ENCODE data around the gene SPEG. TPM values are rescaled to one million over a fixed set of nuclear protein-coding genes. Genes with fewer than 3 reads are reported as not detected.

SPEG gene
- total and polyA plus RNA-seq, 2 of the 13 experiments (the other 11 are each of a cell fraction or from before 2014, with no cell fraction given), result 0.18 to 0.24 TPM

DNA sequence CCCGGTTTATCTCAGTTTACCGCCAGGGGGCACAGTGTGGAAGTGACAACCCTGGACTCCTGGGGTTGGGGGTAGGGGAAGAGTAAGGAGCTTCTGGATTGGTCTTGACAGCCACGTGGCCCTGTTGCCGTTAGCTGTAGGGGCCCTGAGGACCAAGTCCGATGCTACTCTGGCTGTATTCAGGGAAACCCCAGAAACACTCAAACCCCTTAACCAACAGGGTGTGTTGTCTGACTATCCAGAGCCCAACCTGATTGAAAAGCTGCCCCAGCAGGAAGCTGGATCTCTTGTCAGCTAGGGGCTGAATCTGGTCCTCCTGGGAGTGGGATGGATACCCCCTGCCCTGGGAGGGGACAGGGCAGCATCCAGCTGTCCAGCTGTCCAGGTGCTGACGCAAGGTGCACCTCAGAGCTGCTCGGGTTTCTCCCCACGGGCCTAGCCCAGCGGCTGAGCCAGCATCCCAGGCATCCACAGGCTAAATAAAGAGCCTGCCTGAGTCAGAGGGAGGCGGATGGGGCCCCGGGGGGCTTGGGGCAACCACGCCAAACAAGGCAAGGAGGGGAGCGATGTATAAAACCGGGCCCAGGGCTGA is 61.0 kb downstream of the SPEG start (continued):
- TF ChIP-seq ZNF746 (CRISPR knock-in tag; IDR thresholded peaks at IDR 0.05) (no peak), ZNF720 (CRISPR knock-in tag; IDR thresholded peaks at IDR 0.05) (no peak), PCBP1 (IDR thresholded peaks at IDR 0.05; ENCODE audit: borderline replicate concordance, low read depth, low read length) (no peak), ZNF772 (CRISPR knock-in tag; IDR thresholded peaks at IDR 0.05) (peak; percentile 66; the same call in 1 of the 2 replicates), REXO4 (CRISPR knock-in tag; IDR thresholded peaks at IDR 0.05; ENCODE audit: borderline replicate concordance) (no peak), ZC3H13 (CRISPR knock-in tag; IDR thresholded peaks at IDR 0.05) (no peak; the same call in 1 of the 2 replicates), ZFP1 (CRISPR knock-in tag; IDR thresholded peaks at IDR 0.05) (no peak), ISX (CRISPR knock-in tag; conservative IDR thresholded peaks at IDR 0.05) (no peak), YEATS2 (CRISPR knock-in tag; IDR thresholded peaks at IDR 0.05; ENCODE audit: borderline replicate concordance) (no peak), ZNF768 (CRISPR knock-in tag; IDR thresholded peaks at IDR 0.05) (no peak), ZNF337 (CRISPR knock-in tag; IDR thresholded peaks at IDR 0.05; ENCODE audit: borderline replicate concordance, low read depth) (no peak), TEAD3 (CRISPR knock-in tag; optimal IDR thresholded peaks at IDR 0.05; ENCODE audit: borderline replicate concordance) (peak; percentile 33), ZNF235 (CRISPR knock-in tag; IDR thresholded peaks at IDR 0.05; ENCODE audit: borderline replicate concordance) (no peak), ZNF850 (CRISPR knock-in tag; conservative IDR thresholded peaks at IDR 0.05) (no peak), SIN3A (IDR thresholded peaks at IDR 0.05; ENCODE audit: borderline replicate concordance, low read depth, low read length) (0 out of 2 replicates have a peak, but pooled peaks have one; percentile 57), BORCS8-MEF2B (CRISPR knock-in tag; IDR thresholded peaks at IDR 0.05) (no peak), PHB2 (IDR thresholded peaks at IDR 0.05; ENCODE audit: partially characterized antibody) (no peak), ZFP36L2 (CRISPR knock-in tag; IDR thresholded peaks at IDR 0.05) (no peak)
- TF ChIP-seq, protein P1, sequence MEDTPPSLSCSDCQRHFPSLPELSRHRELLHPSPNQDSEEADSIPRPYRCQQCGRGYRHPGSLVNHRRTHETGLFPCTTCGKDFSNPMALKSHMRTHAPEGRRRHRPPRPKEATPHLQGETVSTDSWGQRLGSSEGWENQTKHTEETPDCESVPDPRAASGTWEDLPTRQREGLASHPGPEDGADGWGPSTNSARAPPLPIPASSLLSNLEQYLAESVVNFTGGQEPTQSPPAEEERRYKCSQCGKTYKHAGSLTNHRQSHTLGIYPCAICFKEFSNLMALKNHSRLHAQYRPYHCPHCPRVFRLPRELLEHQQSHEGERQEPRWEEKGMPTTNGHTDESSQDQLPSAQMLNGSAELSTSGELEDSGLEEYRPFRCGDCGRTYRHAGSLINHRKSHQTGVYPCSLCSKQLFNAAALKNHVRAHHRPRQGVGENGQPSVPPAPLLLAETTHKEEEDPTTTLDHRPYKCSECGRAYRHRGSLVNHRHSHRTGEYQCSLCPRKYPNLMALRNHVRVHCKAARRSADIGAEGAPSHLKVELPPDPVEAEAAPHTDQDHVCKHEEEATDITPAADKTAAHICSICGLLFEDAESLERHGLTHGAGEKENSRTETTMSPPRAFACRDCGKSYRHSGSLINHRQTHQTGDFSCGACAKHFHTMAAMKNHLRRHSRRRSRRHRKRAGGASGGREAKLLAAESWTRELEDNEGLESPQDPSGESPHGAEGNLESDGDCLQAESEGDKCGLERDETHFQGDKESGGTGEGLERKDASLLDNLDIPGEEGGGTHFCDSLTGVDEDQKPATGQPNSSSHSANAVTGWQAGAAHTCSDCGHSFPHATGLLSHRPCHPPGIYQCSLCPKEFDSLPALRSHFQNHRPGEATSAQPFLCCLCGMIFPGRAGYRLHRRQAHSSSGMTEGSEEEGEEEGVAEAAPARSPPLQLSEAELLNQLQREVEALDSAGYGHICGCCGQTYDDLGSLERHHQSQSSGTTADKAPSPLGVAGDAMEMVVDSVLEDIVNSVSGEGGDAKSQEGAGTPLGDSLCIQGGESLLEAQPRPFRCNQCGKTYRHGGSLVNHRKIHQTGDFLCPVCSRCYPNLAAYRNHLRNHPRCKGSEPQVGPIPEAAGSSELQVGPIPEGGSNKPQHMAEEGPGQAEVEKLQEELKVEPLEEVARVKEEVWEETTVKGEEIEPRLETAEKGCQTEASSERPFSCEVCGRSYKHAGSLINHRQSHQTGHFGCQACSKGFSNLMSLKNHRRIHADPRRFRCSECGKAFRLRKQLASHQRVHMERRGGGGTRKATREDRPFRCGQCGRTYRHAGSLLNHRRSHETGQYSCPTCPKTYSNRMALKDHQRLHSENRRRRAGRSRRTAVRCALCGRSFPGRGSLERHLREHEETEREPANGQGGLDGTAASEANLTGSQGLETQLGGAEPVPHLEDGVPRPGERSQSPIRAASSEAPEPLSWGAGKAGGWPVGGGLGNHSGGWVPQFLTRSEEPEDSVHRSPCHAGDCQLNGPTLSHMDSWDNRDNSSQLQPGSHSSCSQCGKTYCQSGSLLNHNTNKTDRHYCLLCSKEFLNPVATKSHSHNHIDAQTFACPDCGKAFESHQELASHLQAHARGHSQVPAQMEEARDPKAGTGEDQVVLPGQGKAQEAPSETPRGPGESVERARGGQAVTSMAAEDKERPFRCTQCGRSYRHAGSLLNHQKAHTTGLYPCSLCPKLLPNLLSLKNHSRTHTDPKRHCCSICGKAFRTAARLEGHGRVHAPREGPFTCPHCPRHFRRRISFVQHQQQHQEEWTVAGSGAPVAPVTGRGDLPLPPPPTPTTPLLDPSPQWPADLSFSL (CRISPR knock-in tag; IDR thresholded peaks at IDR 0.05), result no peak
- TF ChIP-seq, protein P2, sequence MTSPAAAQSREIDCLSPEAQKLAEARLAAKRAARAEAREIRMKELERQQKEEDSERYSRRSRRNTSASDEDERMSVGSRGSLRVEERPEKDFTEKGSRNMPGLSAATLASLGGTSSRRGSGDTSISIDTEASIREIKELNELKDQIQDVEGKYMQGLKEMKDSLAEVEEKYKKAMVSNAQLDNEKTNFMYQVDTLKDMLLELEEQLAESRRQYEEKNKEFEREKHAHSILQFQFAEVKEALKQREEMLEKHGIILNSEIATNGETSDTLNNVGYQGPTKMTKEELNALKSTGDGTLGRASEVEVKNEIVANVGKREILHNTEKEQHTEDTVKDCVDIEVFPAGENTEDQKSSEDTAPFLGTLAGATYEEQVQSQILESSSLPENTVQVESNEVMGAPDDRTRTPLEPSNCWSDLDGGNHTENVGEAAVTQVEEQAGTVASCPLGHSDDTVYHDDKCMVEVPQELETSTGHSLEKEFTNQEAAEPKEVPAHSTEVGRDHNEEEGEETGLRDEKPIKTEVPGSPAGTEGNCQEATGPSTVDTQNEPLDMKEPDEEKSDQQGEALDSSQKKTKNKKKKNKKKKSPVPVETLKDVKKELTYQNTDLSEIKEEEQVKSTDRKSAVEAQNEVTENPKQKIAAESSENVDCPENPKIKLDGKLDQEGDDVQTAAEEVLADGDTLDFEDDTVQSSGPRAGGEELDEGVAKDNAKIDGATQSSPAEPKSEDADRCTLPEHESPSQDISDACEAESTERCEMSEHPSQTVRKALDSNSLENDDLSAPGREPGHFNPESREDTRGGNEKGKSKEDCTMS (CRISPR knock-in tag; conservative IDR thresholded peaks at IDR 0.05), result no peak
- TF ChIP-seq, protein P3, sequence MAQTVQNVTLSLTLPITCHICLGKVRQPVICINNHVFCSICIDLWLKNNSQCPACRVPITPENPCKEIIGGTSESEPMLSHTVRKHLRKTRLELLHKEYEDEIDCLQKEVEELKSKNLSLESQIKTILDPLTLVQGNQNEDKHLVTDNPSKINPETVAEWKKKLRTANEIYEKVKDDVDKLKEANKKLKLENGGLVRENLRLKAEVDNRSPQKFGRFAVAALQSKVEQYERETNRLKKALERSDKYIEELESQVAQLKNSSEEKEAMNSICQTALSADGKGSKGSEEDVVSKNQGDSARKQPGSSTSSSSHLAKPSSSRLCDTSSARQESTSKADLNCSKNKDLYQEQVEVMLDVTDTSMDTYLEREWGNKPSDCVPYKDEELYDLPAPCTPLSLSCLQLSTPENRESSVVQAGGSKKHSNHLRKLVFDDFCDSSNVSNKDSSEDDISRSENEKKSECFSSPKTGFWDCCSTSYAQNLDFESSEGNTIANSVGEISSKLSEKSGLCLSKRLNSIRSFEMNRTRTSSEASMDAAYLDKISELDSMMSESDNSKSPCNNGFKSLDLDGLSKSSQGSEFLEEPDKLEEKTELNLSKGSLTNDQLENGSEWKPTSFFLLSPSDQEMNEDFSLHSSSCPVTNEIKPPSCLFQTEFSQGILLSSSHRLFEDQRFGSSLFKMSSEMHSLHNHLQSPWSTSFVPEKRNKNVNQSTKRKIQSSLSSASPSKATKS (CRISPR knock-in tag; IDR thresholded peaks at IDR 0.05), result no peak
